Measurements from ENCODE around the gene BTRC. TPM values are rescaled to one million over a fixed set of nuclear protein-coding genes. Genes with fewer than 3 reads are reported as not detected.

BTRC gene
- polyA plus RNA-seq, 2 of the 4 experiments (the other 2 are of a cell fraction), result 8.0 to 23.1 TPM

GRCh38 chr10:101468159-101468558 is 114.2 kb downstream of the BTRC start:
- FAIRE-seq, result no peak
- CTCF ChIA-PET, result interaction anchor here (0.5 to 8.7 kb wide), 14 partner anchors 10 to 569 kb away, joined by 4 to 87 read pairs (median 5); no protein-coding TSS in a partner anchor
- no peak for DNase-seq (ENCODE audit: low read depth in 1 of 2, low spot score in 1 of 2)
- H3K27ac ChIP-seq, result no peak overlapping the region
- no peak for ATAC-seq
- H3K4me2 ChIP-seq, result no peak overlapping the region
- H3K9me3 ChIP-seq, result no peaks in the 10 kb centered on the region
- H3K4me3 ChIP-seq, result no peak overlapping the region
- TF ChIP-seq MYC (IDR thresholded peaks at IDR 0.05; ENCODE audit: borderline replicate concordance, low read length) (no peak), BHLHE40 (IDR thresholded peaks at IDR 0.05; ENCODE audit: low read depth, low read length) (no peak), PBX3 (IDR thresholded peaks at IDR 0.05) (no peak), ZFP36 (IDR thresholded peaks at IDR 0.05; ENCODE audit: borderline replicate concordance, partially characterized antibody) (no peak), MAFK (IDR thresholded peaks at IDR 0.05; ENCODE audit: partially characterized antibody) (no peak), POLR2A (IDR thresholded peaks at IDR 0.05; ENCODE audit: low read length) (no peak), POLR2AphosphoS2 (conservative IDR thresholded peaks at IDR 0.05; ENCODE audit: low read length) (no peak), REST (IDR thresholded peaks at IDR 0.05) (no peak), NPAS2 (CRISPR knock-in tag; IDR thresholded peaks at IDR 0.05; ENCODE audit: borderline replicate concordance) (no peak), JUN (IDR thresholded peaks at IDR 0.05) (no peak), MAZ (IDR thresholded peaks at IDR 0.05; ENCODE audit: borderline replicate concordance, low read depth, low read length) (no peak), CTCF (IDR thresholded peaks at IDR 0.05) (no peak), ZC3H11A (IDR thresholded peaks at IDR 0.05) (no peak), HOXB5 (CRISPR knock-in tag; IDR thresholded peaks at IDR 0.05) (no peak), NFE2L2 (conservative IDR thresholded peaks at IDR 0.05; ENCODE audit: low read length) (no peak), USF2 (IDR thresholded peaks at IDR 0.05) (no peak)
- H3K4me1 ChIP-seq, result no peaks in the 10 kb centered on the region
- 78% methylated on average over 2 of the region's 2 CpGs for WGBS (ENCODE audit: missing lambda C conversion rate)
- POLR2A ChIA-PET, result no interaction called here

- 81% methylated on average over 3 of the region's 3 CpGs for WGBS (ENCODE audit: missing lambda C conversion rate)
- no peak for ATAC-seq
- no peak overlapping the region for H3K4me2 ChIP-seq
- H3K9me3 ChIP-seq, result no peaks in the 10 kb centered on the region
- no peak overlapping the region for H3K27ac ChIP-seq
- ChIA-PET POLR2A (no interaction called here), CTCF (interaction anchor here (0.7 to 2.9 kb wide), 3 partner anchors 10 to 266 kb away, joined by 3 to 31 read pairs (median 6); no protein-coding TSS in a partner anchor)
- no peaks in the 10 kb centered on the region for H3K4me1 ChIP-seq
- DNase-seq (ENCODE audit: low read depth in 1 of 2, low spot score in 1 of 2), result no peak
- FAIRE-seq, result no peak
- no peak overlapping the region for H3K4me3 ChIP-seq
- TF ChIP-seq PBX3 (IDR thresholded peaks at IDR 0.05) (no peak), NPAS2 (CRISPR knock-in tag; IDR thresholded peaks at IDR 0.05; ENCODE audit: borderline replicate concordance) (no peak), RARB (CRISPR knock-in tag; IDR thresholded peaks at IDR 0.05) (no peak), FOSL2 (IDR thresholded peaks at IDR 0.05) (no peak), FOSL2 (CRISPR knock-in tag; IDR thresholded peaks at IDR 0.05) (no peak), RNF2 (IDR thresholded peaks at IDR 0.05; ENCODE audit: borderline replicate concordance, low read depth) (no peak), ESRRA (IDR thresholded peaks at IDR 0.05; ENCODE audit: borderline replicate concordance, low read length) (no peak), RAD21 (conservative IDR thresholded peaks at IDR 0.05 in 1 of 2, IDR thresholded peaks at IDR 0.05 in 1 of 2) (no peak), CEBPB (IDR thresholded peaks at IDR 0.05) (no peak), HDAC2 (IDR thresholded peaks at IDR 0.05) (no peak), HES2 (IDR thresholded peaks at IDR 0.05) (no peak), ATOH8 (CRISPR knock-in tag; IDR thresholded peaks at IDR 0.05; ENCODE audit: low read depth) (no peak), MAFK (IDR thresholded peaks at IDR 0.05; ENCODE audit: partially characterized antibody) (no peak), MYC (IDR thresholded peaks at IDR 0.05; ENCODE audit: borderline replicate concordance, low read length) (no peak), POLR2A (IDR thresholded peaks at IDR 0.05; ENCODE audit: low read length) (no peak)
Observed at GRCh38 chr10:101476383-101476782, 122.4 kb downstream of the BTRC start.

Measured in A549 (cell line).